ENCODE measurements around the gene BORCS5. TPM values are rescaled to one million over a fixed set of nuclear protein-coding genes. Genes with fewer than 3 reads are reported as not detected.

Gene BORCS5
- total RNA-seq, 1 donor = 18.3 TPM

DNA sequence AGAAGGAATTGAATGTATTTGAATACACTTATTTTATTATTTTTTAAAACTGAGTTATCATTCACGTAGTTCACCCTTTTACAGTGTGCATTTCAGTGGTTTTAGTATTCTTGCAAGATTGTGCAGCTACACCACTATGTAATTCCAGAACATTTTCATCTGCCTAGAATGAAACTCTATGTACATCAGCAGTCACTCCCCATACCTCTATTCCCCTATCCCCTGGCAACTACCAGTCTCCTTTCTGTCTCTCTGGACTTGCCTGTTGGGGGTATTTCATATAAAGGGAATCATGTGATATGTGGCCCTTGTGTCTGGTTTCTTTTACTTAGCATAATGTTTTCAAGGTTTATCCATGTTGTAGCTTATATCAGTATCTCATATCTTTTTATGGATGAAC, 96.8 kb downstream of the BORCS5 start:
- no peak overlapping the region for H3K4me3 ChIP-seq (ENCODE audit: low read depth, low read length)
- DNase-seq (ENCODE audit: low read depth) = no peak
- TF ChIP-seq, protein P1, sequence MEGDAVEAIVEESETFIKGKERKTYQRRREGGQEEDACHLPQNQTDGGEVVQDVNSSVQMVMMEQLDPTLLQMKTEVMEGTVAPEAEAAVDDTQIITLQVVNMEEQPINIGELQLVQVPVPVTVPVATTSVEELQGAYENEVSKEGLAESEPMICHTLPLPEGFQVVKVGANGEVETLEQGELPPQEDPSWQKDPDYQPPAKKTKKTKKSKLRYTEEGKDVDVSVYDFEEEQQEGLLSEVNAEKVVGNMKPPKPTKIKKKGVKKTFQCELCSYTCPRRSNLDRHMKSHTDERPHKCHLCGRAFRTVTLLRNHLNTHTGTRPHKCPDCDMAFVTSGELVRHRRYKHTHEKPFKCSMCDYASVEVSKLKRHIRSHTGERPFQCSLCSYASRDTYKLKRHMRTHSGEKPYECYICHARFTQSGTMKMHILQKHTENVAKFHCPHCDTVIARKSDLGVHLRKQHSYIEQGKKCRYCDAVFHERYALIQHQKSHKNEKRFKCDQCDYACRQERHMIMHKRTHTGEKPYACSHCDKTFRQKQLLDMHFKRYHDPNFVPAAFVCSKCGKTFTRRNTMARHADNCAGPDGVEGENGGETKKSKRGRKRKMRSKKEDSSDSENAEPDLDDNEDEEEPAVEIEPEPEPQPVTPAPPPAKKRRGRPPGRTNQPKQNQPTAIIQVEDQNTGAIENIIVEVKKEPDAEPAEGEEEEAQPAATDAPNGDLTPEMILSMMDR (IDR thresholded peaks at IDR 0.05; ENCODE audit: insufficient read depth, low read length) = no peak

DNA sequence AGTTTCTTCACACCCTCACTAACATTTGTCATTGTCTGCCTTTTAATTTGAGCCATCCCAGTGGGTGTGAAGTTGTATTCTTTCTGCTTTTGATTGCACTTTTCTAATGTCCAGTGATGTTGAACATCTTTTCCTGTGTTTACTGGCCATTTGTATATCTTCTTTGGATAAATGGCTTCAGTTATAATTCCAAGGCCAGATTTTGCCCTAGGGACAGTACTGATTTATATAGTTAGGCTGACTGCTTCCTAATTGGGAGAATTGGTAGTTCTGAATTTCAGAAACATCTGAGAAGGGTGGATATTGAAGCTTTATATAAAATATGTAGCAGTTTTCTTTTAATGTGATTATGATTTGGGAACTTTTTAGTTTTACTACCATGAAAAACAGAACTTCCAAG, 97.4 kb downstream of the BORCS5 start:
- no peak for DNase-seq (ENCODE audit: low read depth)
- no peak overlapping the region for H3K4me3 ChIP-seq (ENCODE audit: low read depth, low read length)
- TF ChIP-seq, protein P1 (IDR thresholded peaks at IDR 0.05; ENCODE audit: insufficient read depth, low read length) = no peak

DNA sequence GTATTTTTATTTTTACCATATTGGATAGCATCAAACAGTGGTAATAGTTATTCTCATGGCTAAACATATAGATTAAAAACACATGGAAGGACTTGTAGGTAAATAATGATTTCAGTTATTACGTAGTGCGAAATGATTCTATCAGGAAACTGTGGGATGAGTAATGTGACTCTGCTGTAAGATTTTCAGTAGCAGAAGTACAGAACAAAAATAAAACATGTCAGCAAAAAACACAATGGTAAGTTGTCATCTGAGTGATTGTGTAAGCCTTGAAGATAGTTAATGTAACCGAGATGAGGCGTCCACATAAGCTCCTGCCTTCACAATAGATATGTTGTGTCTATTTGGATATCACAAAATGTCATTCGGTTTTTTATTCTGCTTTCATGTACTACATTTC, 99.8 kb downstream of the BORCS5 start:
- no peak overlapping the region for H3K4me3 ChIP-seq (ENCODE audit: low read depth, low read length)
- TF ChIP-seq, protein P1 (IDR thresholded peaks at IDR 0.05; ENCODE audit: insufficient read depth, low read length) = no peak
- DNase-seq (ENCODE audit: low read depth) = peak; percentile 23

DNA sequence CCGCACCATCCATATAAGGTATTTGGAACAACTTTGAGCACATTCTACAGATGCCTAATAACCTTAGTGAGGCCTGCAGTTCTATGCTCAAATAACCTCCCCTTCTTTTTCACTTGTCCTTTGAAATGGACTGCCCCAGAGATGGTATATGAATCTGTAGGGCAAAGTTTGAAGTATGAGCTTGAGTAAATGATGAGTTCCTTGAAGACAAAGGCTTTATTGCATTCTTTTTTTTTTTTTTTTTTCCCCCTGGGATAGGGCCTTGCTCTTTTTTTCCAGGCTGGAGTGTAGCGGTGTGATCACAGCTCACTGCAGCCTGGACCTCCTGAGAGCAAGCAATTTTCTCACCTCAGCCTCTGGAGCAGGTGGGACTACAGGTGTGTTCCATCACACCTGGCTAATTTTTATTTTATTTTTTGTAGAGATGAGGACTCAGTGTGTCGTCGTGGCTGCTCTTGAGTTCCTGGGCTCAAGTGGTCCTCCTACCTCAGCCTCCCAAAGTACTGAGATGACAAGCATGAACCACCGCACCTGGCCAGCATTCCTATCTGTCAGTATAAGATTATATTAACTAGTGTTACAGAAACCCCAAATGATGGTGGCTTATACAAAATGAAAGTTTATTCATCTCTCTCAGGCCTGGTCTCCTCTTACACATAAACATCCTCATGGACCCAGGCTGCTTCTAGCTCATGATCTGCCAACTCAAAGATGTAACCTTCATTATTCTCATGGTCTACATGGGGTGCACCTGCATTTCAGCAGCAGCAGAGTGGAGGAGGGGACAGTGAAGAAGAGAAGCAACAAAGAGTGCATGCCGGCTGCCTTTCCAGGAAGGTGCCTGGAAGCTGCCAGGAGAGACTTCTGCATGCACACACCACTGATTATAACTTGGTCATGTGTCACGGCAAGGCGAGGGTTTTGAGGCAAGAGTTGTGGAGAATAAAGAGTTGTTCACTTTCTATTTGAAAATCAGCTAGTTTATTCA, 104.4 kb downstream of the BORCS5 start:
- H3K4me3 ChIP-seq (ENCODE audit: low read depth, low read length) = no peak overlapping the region
- no peak for DNase-seq (ENCODE audit: low read depth)
- TF ChIP-seq, protein P1 (IDR thresholded peaks at IDR 0.05; ENCODE audit: insufficient read depth, low read length) = no peak

DNA sequence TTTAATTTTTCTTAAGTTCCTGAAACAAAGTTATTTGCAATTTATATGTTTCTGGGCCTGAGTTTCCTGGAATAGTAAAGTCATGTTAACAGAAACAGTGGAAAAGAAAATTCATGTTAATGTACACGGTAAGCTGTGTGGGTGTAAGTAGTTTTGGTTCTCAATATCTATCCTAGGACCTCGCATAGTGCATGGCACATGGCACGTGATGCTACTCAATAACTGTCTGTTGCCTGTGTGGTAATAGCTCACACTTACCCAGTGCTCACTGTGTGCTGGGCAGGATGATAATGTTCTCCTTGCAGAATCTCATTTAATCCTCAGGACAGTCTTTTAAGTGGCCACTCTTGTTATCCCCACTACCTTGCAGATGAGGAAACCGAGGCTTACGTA, 105.0 kb downstream of the BORCS5 start:
- no peak overlapping the region for H3K4me3 ChIP-seq (ENCODE audit: low read depth, low read length)
- DNase-seq (ENCODE audit: low read depth) = no peak
- TF ChIP-seq, protein P1 (IDR thresholded peaks at IDR 0.05; ENCODE audit: insufficient read depth, low read length) = no peak

DNA sequence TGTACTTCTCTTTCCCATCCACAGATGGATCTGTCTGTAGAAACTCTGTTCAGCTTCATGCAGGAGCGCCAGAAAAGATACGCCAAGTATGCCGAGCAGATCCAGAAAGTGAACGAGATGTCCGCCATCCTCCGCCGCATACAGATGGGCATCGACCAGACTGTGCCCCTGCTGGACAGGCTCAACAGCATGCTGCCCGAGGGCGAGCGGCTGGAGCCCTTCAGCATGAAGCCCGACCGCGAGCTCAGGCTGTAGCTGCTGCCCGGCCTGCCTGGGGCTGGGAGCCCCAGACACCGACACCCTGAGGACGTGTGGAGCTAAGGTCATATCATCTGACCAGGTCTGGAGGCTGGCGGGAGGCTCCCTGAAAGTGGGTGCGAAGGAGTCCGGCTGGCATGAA, 108.6 kb downstream of the BORCS5 start:
- TF ChIP-seq, protein P1 (IDR thresholded peaks at IDR 0.05; ENCODE audit: insufficient read depth, low read length) = no peak
- no peak for DNase-seq (ENCODE audit: low read depth)

More for the DNA sequence above, 108.6 kb downstream of the BORCS5 start:
- H3K4me3 ChIP-seq (ENCODE audit: low read depth, low read length) = no peak overlapping the region

All from fibroblast of the aortic adventitia (primary cell).